Fibroblast of the aortic adventitia (primary cell): ENCODE data around the gene SLC37A3. TPM values are rescaled to one million over a fixed set of nuclear protein-coding genes. Genes with fewer than 3 reads are reported as not detected.

Source experiments
- DNase-seq: peaks from one replicate; pipeline ENCODE4 v3.0.0-alpha.2; 2010; ENCODE audit warnings: low read depth
- H3K4me3 ChIP-seq: 2 replicates; pipeline ENCODE4 v1.5.1; 2011; ENCODE audit warnings: low read depth, mild to moderate bottlenecking, control low read depth, low read length, moderate library complexity
- CTCF ChIP-seq: IDR thresholded peaks from 2 replicates; pipeline ENCODE4 v1.5.1; 2011; ENCODE audit warnings: mild to moderate bottlenecking, low read length, control low read depth, inconsistent platforms; ENCODE audit not compliant: insufficient read depth
- total RNA-seq: library from RNA; depleted of rRNA; stranded (reverse); fragments of >200 nt; gene quantifications from 2 replicates; pipeline ENCODE4 v1.2.3, GENCODE V29; 2012; ENCODE audit warnings: low replicate concordance

Gene SLC37A3
- total RNA-seq, 1 donor: 62.3 TPM

- no peak for TF ChIP-seq CTCF
- no peak for DNase-seq
These were observed 30.8 kb downstream of the SLC37A3 start for GRCh38 chr7:140367528-140367927.

GRCh38 chr7:140364819-140365218 lies 33.5 kb downstream of the SLC37A3 start:
- H3K4me3 ChIP-seq: no peak overlapping the region
- DNase-seq: no peak
- TF ChIP-seq CTCF: no peak

More at GRCh38 chr7:140367528-140367927, 30.8 kb downstream of the SLC37A3 start:
- no peak overlapping the region for H3K4me3 ChIP-seq

GRCh38 chr7:140360697-140361229 lies 37.6 kb downstream of the SLC37A3 start:
- no peak for DNase-seq
- no peak overlapping the region for H3K4me3 ChIP-seq
- TF ChIP-seq CTCF: no peak

- DNase-seq: no peak
- no peak overlapping the region for H3K4me3 ChIP-seq
- no peak for TF ChIP-seq CTCF
These were observed 39.8 kb downstream of the SLC37A3 start for GRCh38 chr7:140358412-140359051.

- no peak for TF ChIP-seq CTCF
- H3K4me3 ChIP-seq: no peak overlapping the region
- DNase-seq: no peak
These were observed 40.3 kb downstream of the SLC37A3 start for GRCh38 chr7:140358024-140358411.

- no peak overlapping the region for H3K4me3 ChIP-seq
- DNase-seq: no peak
These were observed 48.3 kb downstream of the SLC37A3 start for GRCh38 chr7:140350056-140350455.

More at GRCh38 chr7:140350056-140350455, 48.3 kb downstream of the SLC37A3 start:
- TF ChIP-seq CTCF: no peak
